Testis (tissue), 3 donors: ENCODE measurements around the gene REG1A. TPM values are rescaled to one million over a fixed set of nuclear protein-coding genes. Genes with fewer than 3 reads are reported as not detected.

ENCODE experiments used
- DNase-seq: peaks from one replicate; pipeline ENCODE4 v3.0.0-alpha.2; 2019
- H3K27ac ChIP-seq, 2 donors: fragments of 200-600 bp; sonication (generic); one replicate each; pipeline ENCODE4 v1.5.1; 2019
- H3K27me3 ChIP-seq: fragments of 200-600 bp; sonication (generic); one replicate; pipeline ENCODE4 v1.5.1; 2019
- H3K36me3 ChIP-seq: fragments of 200-600 bp; sonication (generic); one replicate; pipeline ENCODE4 v1.5.1; 2017; ENCODE audit warnings: low read depth; ENCODE audit errors: missing control alignments
- H3K4me1 ChIP-seq: fragments of 200-600 bp; sonication (generic); one replicate; pipeline ENCODE4 v1.5.1; 2019
- H3K4me3 ChIP-seq, 2 donors: fragments of 200-600 bp; sonication (generic); one replicate each; pipeline ENCODE4 v1.5.1; 2017 to 2019
- H3K9me3 ChIP-seq: fragments of 200-600 bp; sonication (generic); one replicate; pipeline ENCODE4 v1.5.1; 2017
- POLR2A ChIP-seq: fragments of 450-650 bp; IDR thresholded peaks from one replicate; pipeline ENCODE4 v1.6.1; 2017; ENCODE audit warnings: antibody characterized with exemption, mild to moderate bottlenecking, moderate library complexity
- WGBS, 2 donors: methylation state at CpG; one replicate each; pipeline ENCODE4 v1.1.5; 2018; 5-methylcytosine and 5-hydroxymethylcytosine counted together
- intact Hi-C: fragments of 100-400 bp; cut with DNase I; formaldehyde crosslinking; loops from one replicate; pipeline ENCODE4 v1.15.1; 2023; ENCODE audit warnings: low total_unique reads
- polyA plus RNA-seq: library from polyadenylated mRNA; stranded (reverse); fragments of 350-450 nt; fragmentation: Illumina TruSeq; extraction: RNeasy Lipid Tissue Mini Kit (QIAGEN cat#74804); gene quantifications from one replicate; pipeline ENCODE4 v1.2.3, GENCODE V29; 2014; ENCODE audit warnings: low read depth, low replicate concordance; ENCODE audit not compliant: insufficient read depth
- total RNA-seq, 2 donors: library from RNA; depleted of rRNA; stranded (reverse); fragments of >200 nt; gene quantifications; one replicate each; pipeline ENCODE4 v1.2.3, GENCODE V29; 2016
- TF ChIP-seq, protein P1 (sequence below), 3 experiments: fragments of 450-650 bp in 2 of 3; fragments of 200-600 bp in 1 of 3; sonication (generic) in 1 of 3; IDR thresholded peaks; one replicate each; pipeline ENCODE4 v1.5.1; 2016 to 2019; ENCODE audit warnings: antibody characterized with exemption in 3 of 3, mild to moderate bottlenecking in 2 of 3, moderate library complexity in 1 of 3

The REG1A gene
- total and polyA plus RNA-seq, 3 donors from 2014 or later, result 0.74 to 0.87 TPM; not detected in 1

- H3K4me3 ChIP-seq, result no peak overlapping the region
- H3K9me3 ChIP-seq, result no peaks in the 10 kb centered on the region
- no peak for TF ChIP-seq POLR2A
- TF ChIP-seq, protein P1, sequence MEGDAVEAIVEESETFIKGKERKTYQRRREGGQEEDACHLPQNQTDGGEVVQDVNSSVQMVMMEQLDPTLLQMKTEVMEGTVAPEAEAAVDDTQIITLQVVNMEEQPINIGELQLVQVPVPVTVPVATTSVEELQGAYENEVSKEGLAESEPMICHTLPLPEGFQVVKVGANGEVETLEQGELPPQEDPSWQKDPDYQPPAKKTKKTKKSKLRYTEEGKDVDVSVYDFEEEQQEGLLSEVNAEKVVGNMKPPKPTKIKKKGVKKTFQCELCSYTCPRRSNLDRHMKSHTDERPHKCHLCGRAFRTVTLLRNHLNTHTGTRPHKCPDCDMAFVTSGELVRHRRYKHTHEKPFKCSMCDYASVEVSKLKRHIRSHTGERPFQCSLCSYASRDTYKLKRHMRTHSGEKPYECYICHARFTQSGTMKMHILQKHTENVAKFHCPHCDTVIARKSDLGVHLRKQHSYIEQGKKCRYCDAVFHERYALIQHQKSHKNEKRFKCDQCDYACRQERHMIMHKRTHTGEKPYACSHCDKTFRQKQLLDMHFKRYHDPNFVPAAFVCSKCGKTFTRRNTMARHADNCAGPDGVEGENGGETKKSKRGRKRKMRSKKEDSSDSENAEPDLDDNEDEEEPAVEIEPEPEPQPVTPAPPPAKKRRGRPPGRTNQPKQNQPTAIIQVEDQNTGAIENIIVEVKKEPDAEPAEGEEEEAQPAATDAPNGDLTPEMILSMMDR (IDR thresholded peaks at IDR 0.05), result no peak
- 80 to 83% methylated on average over 2 of the region's 2 CpGs for WGBS, 2 donors
- no peak for DNase-seq
- no peak overlapping the region for H3K27ac ChIP-seq
- no peaks in the 10 kb centered on the region for H3K27me3 ChIP-seq
- intact Hi-C loops, result no loop called here
- H3K4me1 ChIP-seq, result no peaks in the 10 kb centered on the region
- H3K36me3 ChIP-seq, result no peaks in the 10 kb centered on the region
Observed at GRCh38 chr2:79159030-79159429, 38.7 kb downstream of the REG1A start.

- Histone ChIP-seq H3K27me3 (no peaks in the 10 kb centered on the region), H3K36me3 (no peaks in the 10 kb centered on the region), H3K4me3 (no peak within 1 kb of the TSS), H3K27ac (no peak within 1 kb of the TSS), H3K9me3 (no peaks in the 10 kb centered on the region), H3K4me1 (no peaks in the 10 kb centered on the region)
- intact Hi-C loops, result no loop called here
- no peak for TF ChIP-seq POLR2A
- TF ChIP-seq, protein P1 (IDR thresholded peaks at IDR 0.05), result no peak
- DNase-seq, result no peak
Observed at GRCh38 chr2:79159653-79160052, 39.4 kb downstream of the REG1A start, which contains the start of gene REG3A. Gene REG3A (minus strand): TSS chr2:79159753. CDS start chr2:79159405, 348 bp downstream.

- Histone ChIP-seq H3K4me1 (no peaks in the 10 kb centered on the region), H3K4me3 (no peak overlapping the region), H3K27ac (no peak overlapping the region), H3K9me3 (no peaks in the 10 kb centered on the region), H3K27me3 (no peaks in the 10 kb centered on the region), H3K36me3 (no peaks in the 10 kb centered on the region)
- no peak for DNase-seq
- no peak for TF ChIP-seq POLR2A
- TF ChIP-seq, protein P1 (IDR thresholded peaks at IDR 0.05), result no peak
- intact Hi-C loops, result no loop called here
- WGBS, 2 donors, result 49% methylated on average over 2 of the region's 2 CpGs
Observed at GRCh38 chr2:79162132-79162531, 41.8 kb downstream of the REG1A start.

DNA sequence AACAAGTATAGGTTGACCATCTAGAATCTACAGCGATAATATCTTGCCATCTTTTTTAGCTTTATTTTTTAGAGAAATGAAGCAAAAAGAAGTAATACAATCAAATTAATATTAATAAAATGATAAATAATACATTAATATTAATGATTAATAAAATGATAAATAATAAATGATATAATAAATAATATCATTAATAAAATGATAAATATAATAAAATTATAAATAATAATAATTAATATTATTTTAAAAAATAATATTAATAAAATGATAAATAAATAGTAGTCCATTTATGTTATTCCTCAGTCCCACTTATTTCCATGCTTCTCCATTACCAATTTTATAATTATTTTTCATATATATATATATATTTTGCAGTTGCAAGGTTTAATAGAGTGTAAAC is 42.5 kb downstream of the REG1A start:
- no peaks in the 10 kb centered on the region for H3K9me3 ChIP-seq
- no peaks in the 10 kb centered on the region for H3K27me3 ChIP-seq
- no peak overlapping the region for H3K4me3 ChIP-seq
- 86 to 88% methylated on average over 1 of the region's 1 CpG for WGBS, 2 donors
- H3K27ac ChIP-seq, result no peak overlapping the region
- intact Hi-C loops, result no loop called here
- TF ChIP-seq, protein P1 (IDR thresholded peaks at IDR 0.05), result no peak
- TF ChIP-seq POLR2A, result no peak
- H3K36me3 ChIP-seq, result no peaks in the 10 kb centered on the region
- no peaks in the 10 kb centered on the region for H3K4me1 ChIP-seq
- no peak for DNase-seq

- Histone ChIP-seq H3K36me3 (no peaks in the 10 kb centered on the region), H3K9me3 (no peaks in the 10 kb centered on the region), H3K4me1 (no peaks in the 10 kb centered on the region), H3K27ac (no peak overlapping the region), H3K4me3 (no peak overlapping the region), H3K27me3 (no peaks in the 10 kb centered on the region)
- no peak for DNase-seq
- no peak for TF ChIP-seq POLR2A
- TF ChIP-seq, protein P1 (IDR thresholded peaks at IDR 0.05), result no peak
- intact Hi-C loops, result no loop called here
- WGBS, 2 donors, result 86 to 87% methylated on average over 2 of the region's 2 CpGs
Observed at GRCh38 chr2:79171348-79171958, 51.2 kb downstream of the REG1A start.
